SK-N-MC (cell line): ENCODE results near the gene UBE2E2.

Experiments used
- DNase-seq: peaks from one replicate; pipeline ENCODE4 v3.0.0-alpha.2; 2011; ENCODE audit warnings: low read depth, low spot score
- H3K27ac ChIP-seq: fragments of 200-600 bp; sonication (generic); 2 replicates; pipeline ENCODE4 v1.5.1; 2016; ENCODE audit warnings: mixed run types
- H3K36me3 ChIP-seq: fragments of 200-600 bp; sonication (generic); 2 replicates; pipeline ENCODE4 v1.6.1; 2017; ENCODE audit warnings: antibody characterized with exemption, low read length, mixed read lengths; ENCODE audit not compliant: insufficient read depth
- H3K4me3 ChIP-seq: fragments of 200-600 bp; sonication (generic); 2 replicates; pipeline ENCODE4 v1.5.1; 2016
- H3K9ac ChIP-seq: fragments of 200-600 bp; sonication (generic); 2 replicates; pipeline ENCODE4 v1.8.0; 2017; ENCODE audit warnings: mixed run types, mixed read lengths; ENCODE audit not compliant: insufficient read length
- H3K9me3 ChIP-seq: fragments of 200-600 bp; sonication (generic); 2 replicates; pipeline ENCODE4 v1.6.1; 2017; ENCODE audit warnings: low read depth, mild to moderate bottlenecking, antibody characterized with exemption, low read length, moderate library complexity, mixed read lengths
- EZH2 ChIP-seq: fragments of 200-600 bp; sonication (generic); IDR thresholded peaks from one replicate; pipeline ENCODE4 v1.6.1; 2017; ENCODE audit warnings: antibody characterized with exemption
- FOXP2 ChIP-seq: optimal IDR thresholded peaks from 2 replicates; pipeline ENCODE3; 2011; ENCODE audit warnings: mild to moderate bottlenecking, moderate library complexity; ENCODE audit not compliant: insufficient read depth; ENCODE audit errors: extremely low read length, control extremely low read depth
- POLR2AphosphoS5 ChIP-seq: IDR thresholded peaks from 2 replicates; pipeline ENCODE4 v1.6.1; 2012; ENCODE audit warnings: mild to moderate bottlenecking, low read depth, low read length, borderline replicate concordance

Gene UBE2E2

GRCh38 chr3:23489300-23490158, 286.4 kb downstream of the UBE2E2 start:
- Histone ChIP-seq H3K4me3 (no peak overlapping the region), H3K9ac (no peak overlapping the region), H3K36me3 (no peaks in the 10 kb centered on the region), H3K9me3 (no peaks in the 10 kb centered on the region), H3K27ac (no peak overlapping the region)
- TF ChIP-seq POLR2AphosphoS5 (no peak), EZH2 (no peak), FOXP2 (no peak)
- DNase-seq, result no peak

DNA sequence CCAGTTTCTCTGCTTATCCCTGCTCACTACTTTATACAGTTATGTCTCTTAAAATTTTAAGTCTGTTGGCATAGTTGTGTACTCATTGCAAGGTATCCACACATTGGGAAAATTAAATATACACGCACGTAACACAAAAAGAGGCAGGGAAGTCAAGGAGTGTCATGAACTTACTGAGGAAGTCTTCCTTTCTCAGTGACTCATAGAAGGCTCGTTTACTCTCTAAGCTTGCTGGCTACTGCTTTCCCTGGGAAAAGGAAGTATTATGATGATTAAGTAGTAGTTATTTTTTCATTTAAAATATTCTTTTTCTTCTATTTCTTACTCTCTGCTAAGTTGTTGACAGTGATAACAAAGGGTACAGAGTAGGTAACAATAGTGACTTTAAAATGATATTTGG, 287.3 kb downstream of the UBE2E2 start:
- H3K9me3 ChIP-seq, result no peaks in the 10 kb centered on the region
- no peaks in the 10 kb centered on the region for H3K36me3 ChIP-seq
- no peak overlapping the region for H3K4me3 ChIP-seq
- TF ChIP-seq FOXP2, result no peak
- no peak for TF ChIP-seq EZH2
- no peak for TF ChIP-seq POLR2AphosphoS5
- H3K9ac ChIP-seq, result no peak overlapping the region
- no peak for DNase-seq
- peak overlapping the region; percentile 31; the same call in 1 of the 2 replicates for H3K27ac ChIP-seq

DNA sequence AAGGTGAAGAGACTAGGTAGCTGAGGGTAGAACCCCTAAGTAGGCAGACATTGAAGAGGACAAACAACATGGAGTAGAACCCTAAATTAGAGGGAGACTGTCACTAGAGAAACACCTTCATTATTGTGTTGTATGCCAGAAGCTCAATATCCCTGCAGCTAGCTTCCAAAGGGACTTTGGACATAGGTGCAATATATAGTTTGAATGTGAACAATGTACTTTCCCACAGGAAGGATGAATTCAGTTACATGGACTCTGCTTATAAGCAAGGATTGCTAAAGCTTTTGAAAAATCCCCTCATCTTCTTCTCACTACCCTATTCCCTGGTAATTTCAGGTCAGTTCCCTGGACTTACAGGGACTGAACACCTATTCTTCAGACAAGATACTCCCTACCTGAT, 288.9 kb downstream of the UBE2E2 start:
- H3K36me3 ChIP-seq, result no peaks in the 10 kb centered on the region
- no peak overlapping the region for H3K4me3 ChIP-seq
- H3K27ac ChIP-seq, result no peak overlapping the region
- no peak for DNase-seq
- no peaks in the 10 kb centered on the region for H3K9me3 ChIP-seq
- TF ChIP-seq FOXP2 (no peak), POLR2AphosphoS5 (no peak), EZH2 (no peak)
- no peak overlapping the region for H3K9ac ChIP-seq

DNA sequence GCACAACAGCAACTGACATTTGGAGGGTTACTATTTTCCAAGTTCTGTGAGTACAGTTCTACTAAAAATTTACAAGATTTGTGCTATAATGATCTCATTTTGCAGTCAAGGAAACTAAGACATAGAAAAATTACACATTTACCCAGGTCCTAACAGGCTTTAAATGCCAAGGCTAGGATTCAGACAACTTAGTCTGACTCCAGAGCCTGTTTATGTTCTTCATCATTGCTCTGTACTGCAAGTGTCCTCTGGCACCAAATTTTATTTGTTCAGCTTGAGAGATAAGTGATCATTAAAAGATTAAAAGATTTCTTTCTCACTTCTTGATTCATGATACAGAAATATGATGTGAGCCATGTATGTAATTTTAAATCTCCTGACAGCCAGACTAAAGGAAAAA, 290.8 kb downstream of the UBE2E2 start:
- Histone ChIP-seq H3K9ac (no peak overlapping the region), H3K9me3 (no peaks in the 10 kb centered on the region), H3K36me3 (no peaks in the 10 kb centered on the region), H3K27ac (no peak overlapping the region), H3K4me3 (no peak overlapping the region)
- no peak for TF ChIP-seq POLR2AphosphoS5
- DNase-seq, result no peak

- Histone ChIP-seq H3K27ac (no peak overlapping the region), H3K9me3 (no peaks in the 10 kb centered on the region), H3K36me3 (no peaks in the 10 kb centered on the region), H3K4me3 (no peak overlapping the region), H3K9ac (no peak overlapping the region)
- TF ChIP-seq EZH2 (no peak), FOXP2 (no peak), POLR2AphosphoS5 (no peak)
- no peak for DNase-seq
Observed at GRCh38 chr3:23494967-23495366, 291.8 kb downstream of the UBE2E2 start.

DNA sequence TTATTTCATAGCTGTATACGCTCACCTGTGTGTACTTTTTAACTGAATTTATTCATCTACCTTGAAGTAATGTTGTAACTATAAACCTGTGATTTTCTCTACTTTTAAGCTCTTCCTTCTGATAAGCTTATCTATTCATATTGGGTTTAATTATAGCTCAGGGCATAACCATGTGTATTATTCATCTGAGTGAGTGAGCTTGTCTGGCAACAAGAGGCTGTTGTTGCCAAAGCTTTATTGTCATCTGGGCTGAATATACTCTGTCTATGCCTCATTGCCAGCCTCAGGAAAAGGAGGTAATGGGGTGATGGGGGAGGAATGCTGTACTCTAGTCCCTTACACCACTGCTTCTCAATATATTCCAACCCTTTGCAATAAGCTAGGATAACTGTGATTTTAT, 292.4 kb downstream of the UBE2E2 start:
- DNase-seq, result no peak
- Histone ChIP-seq H3K36me3 (no peaks in the 10 kb centered on the region), H3K4me3 (no peak overlapping the region), H3K9me3 (no peaks in the 10 kb centered on the region), H3K27ac (no peak overlapping the region), H3K9ac (no peak overlapping the region)
- TF ChIP-seq FOXP2, result no peak
- no peak for TF ChIP-seq POLR2AphosphoS5
- TF ChIP-seq EZH2, result no peak

GRCh38 chr3:23496165-23496564, 293.0 kb downstream of the UBE2E2 start:
- TF ChIP-seq EZH2 (no peak), POLR2AphosphoS5 (no peak), FOXP2 (no peak)
- DNase-seq, result no peak

DNA sequence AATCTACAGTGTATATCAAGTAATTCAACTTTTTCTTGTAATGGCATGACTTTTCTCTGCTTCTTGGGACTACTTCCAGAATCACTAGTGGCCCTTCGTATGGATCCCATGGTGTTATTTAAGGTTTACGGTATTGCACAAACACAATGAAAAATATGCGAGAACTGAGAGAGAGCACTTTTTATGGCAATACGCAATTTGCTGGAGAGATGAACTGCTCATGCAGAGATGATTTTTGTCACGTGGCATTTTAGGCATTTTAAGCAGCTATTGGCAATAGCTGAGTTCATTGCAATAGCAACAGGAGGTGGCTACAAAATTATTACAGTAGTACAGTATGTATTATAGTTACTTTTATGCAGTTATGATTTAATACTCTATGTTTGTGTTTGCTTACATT, 294.0 kb downstream of the UBE2E2 start:
- no peak for DNase-seq
- Histone ChIP-seq H3K36me3 (no peaks in the 10 kb centered on the region), H3K4me3 (0 out of 2 replicates have a peak overlapping the region, but pooled peaks have one; percentile 12)

More at GRCh38 chr3:23496165-23496564, 293.0 kb downstream of the UBE2E2 start:
- Histone ChIP-seq H3K4me3 (no peak overlapping the region), H3K36me3 (no peaks in the 10 kb centered on the region), H3K27ac (no peak overlapping the region), H3K9ac (no peak overlapping the region), H3K9me3 (no peaks in the 10 kb centered on the region)

DNA sequence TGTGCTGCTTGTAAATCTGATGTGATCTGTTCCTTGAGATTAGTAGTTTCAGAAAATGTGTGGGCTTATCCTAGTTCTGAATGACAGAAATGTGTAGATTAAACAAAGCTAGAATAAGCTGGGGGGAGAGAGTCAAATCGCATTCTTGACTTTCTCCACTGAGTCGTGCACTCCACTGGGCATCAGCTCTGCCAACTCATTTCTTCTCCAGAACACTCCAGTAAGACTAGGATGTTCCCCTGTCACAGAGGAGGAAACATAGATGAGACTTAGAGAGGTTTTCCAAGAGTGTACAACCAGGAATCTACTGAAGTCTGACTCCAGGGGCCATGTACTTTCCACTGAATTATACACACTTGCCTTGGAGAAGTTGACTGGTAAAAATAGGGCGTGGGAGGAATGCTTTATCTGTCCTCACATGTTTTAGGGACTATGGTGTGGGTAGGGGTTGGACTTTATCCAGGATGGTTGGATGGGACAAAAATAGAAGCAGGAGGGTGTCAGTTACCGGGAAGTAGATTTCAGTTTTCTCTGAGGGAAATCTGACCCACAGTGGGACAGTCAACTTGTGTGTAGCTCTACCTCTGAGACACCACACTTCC, 298.2 kb downstream of the UBE2E2 start:
- Histone ChIP-seq H3K9me3 (no peaks in the 10 kb centered on the region), H3K4me3 (no peak overlapping the region), H3K9ac (no peak overlapping the region), H3K27ac (no peak overlapping the region), H3K36me3 (no peaks in the 10 kb centered on the region)
- no peak for TF ChIP-seq POLR2AphosphoS5
- no peak for TF ChIP-seq FOXP2
- TF ChIP-seq EZH2, result no peak
- no peak for DNase-seq

More for the DNA sequence above, 294.0 kb downstream of the UBE2E2 start:
- H3K27ac ChIP-seq, result peak overlapping the region; percentile 54; the same call in 1 of the 2 replicates
- H3K9ac ChIP-seq, result no peak overlapping the region
- no peaks in the 10 kb centered on the region for H3K9me3 ChIP-seq
- TF ChIP-seq POLR2AphosphoS5 (no peak), EZH2 (no peak), FOXP2 (no peak)
